ENCODE results near the gene WNT11. TPM values are rescaled to one million over a fixed set of nuclear protein-coding genes. Genes with fewer than 3 reads are reported as not detected.

The WNT11 gene
- polyA plus RNA-seq, 10 donors = 8.4 to 25.2 (median 12.6) TPM

- no peak for DNase-seq
These were observed 18.3 kb upstream of the WNT11 start for GRCh38 chr11:76224461-76225121.

GRCh38 chr11:76221365-76221764, 15.1 kb upstream of the WNT11 start:
- no peak for DNase-seq

- DNase-seq = no peak
These were observed 12.9 kb upstream of the WNT11 start for GRCh38 chr11:76219243-76219642.

GRCh38 chr11:76218449-76219178, 12.3 kb upstream of the WNT11 start:
- no peak for DNase-seq

GRCh38 chr11:76217653-76218160, 11.4 kb upstream of the WNT11 start:
- DNase-seq = no peak

- DNase-seq = no peak
These were observed 10.4 kb upstream of the WNT11 start for GRCh38 chr11:76216536-76217325.

GRCh38 chr11:76215941-76216340, 9.6 kb upstream of the WNT11 start:
- DNase-seq = no peak

GRCh38 chr11:76214968-76215548, 8.8 kb upstream of the WNT11 start:
- no peak for DNase-seq

GRCh38 chr11:76214186-76214585, 7.9 kb upstream of the WNT11 start:
- DNase-seq = no peak

GRCh38 chr11:76212086-76213035, 6.1 kb upstream of the WNT11 start:
- DNase-seq = no peak

GRCh38 chr11:76210931-76211851, 4.9 kb upstream of the WNT11 start:
- DNase-seq = no peak

GRCh38 chr11:76209973-76210930, 4.0 kb upstream of the WNT11 start:
- DNase-seq = peak; percentile 73 to 94 (median 88)

GRCh38 chr11:76209375-76209972, 3.2 kb upstream of the WNT11 start:
- DNase-seq = peak in 2 of 3 donors; percentile 27 to 68

- DNase-seq = peak; percentile 60 to 92 (median 85)
These were observed 2.4 kb upstream of the WNT11 start for GRCh38 chr11:76208438-76209374.

- peak; percentile 78 to 93 (median 89) for DNase-seq
These were observed 1.5 kb upstream of the WNT11 start for GRCh38 chr11:76207642-76208401.

- no peak for DNase-seq
These were observed 300 bp downstream of the WNT11 start for GRCh38 chr11:76206077-76206326.

Data from muscle of back (tissue), 11 donors.